Measurements from ENCODE around the gene GGTLC1. TPM values are rescaled to one million over a fixed set of nuclear protein-coding genes. Genes with fewer than 3 reads are reported as not detected.
"Not testable (repeated sequence)": the region's sequence is repeated elsewhere in the genome, so short reads cannot be mapped to it uniquely, and the experiment has no call there.

The GGTLC1 gene
- total and polyA plus RNA-seq, 2 experiments from 2014 or later = not detected

- Mint-ChIP-seq H3K4me3 (no peak overlapping the region), H3K36me3 (ENCODE audit: low read depth) (no peaks in the 10 kb centered on the region)
- H3K4me3 ChIP-seq = no peak overlapping the region
These were observed 7.5 kb upstream of the GGTLC1 start for GRCh38 chr20:23995905-23996666.

GRCh38 chr20:23995291-23995690 lies 6.7 kb upstream of the GGTLC1 start:
- H3K36me3 ChIP-seq (ENCODE audit: insufficient read depth); ATAC-seq; H3K4me2 ChIP-seq; H2AFZ ChIP-seq; H3K27me3 Mint-ChIP-seq (ENCODE audit: insufficient read depth, low read depth, poor library complexity); H3K4me1 ChIP-seq (ENCODE audit: insufficient read depth); H3K4me3 Mint-ChIP-seq; H3K4me1 Mint-ChIP-seq; H3K36me3 Mint-ChIP-seq (ENCODE audit: low read depth); H3K4me3 ChIP-seq; H4K20me1 ChIP-seq (replicated peaks; ENCODE audit: insufficient read depth); H3K79me2 ChIP-seq (replicated peaks; ENCODE audit: insufficient read depth); H3F3A ChIP-seq (replicated peaks; ENCODE audit: low read depth); H3K27ac Mint-ChIP-seq; H3K27ac ChIP-seq (ENCODE audit: low read depth); H3K9me3 Mint-ChIP-seq; H3K27me3 ChIP-seq (ENCODE audit: insufficient read depth); DNase-seq (ENCODE audit: low spot score); H3K9me2 ChIP-seq (ENCODE audit: insufficient read depth): not testable (repeated sequence)

More at GRCh38 chr20:23995905-23996666, 7.5 kb upstream of the GGTLC1 start:
- no peak for ATAC-seq
- H3K27me3 Mint-ChIP-seq (ENCODE audit: insufficient read depth, low read depth, poor library complexity) = peaks cover 2% of the 10 kb centered on the region
- H3K27ac Mint-ChIP-seq = no peak overlapping the region
- Histone ChIP-seq H2AFZ (no peak overlapping the region), H3K4me1 (ENCODE audit: insufficient read depth) (no peaks in the 10 kb centered on the region), H3K9me2 (ENCODE audit: insufficient read depth) (no peaks in the 10 kb centered on the region), H3K79me2 (replicated peaks; ENCODE audit: insufficient read depth) (no peaks in the 10 kb centered on the region), H3K27ac (ENCODE audit: low read depth) (no peak overlapping the region), H3K36me3 (ENCODE audit: insufficient read depth) (no peaks in the 10 kb centered on the region), H4K20me1 (replicated peaks; ENCODE audit: insufficient read depth) (no peaks in the 10 kb centered on the region; the same call in 1 of the 2 replicates), H3K4me2 (no peak overlapping the region), H3F3A (replicated peaks; ENCODE audit: low read depth) (no peaks in the 10 kb centered on the region), H3K27me3 (ENCODE audit: insufficient read depth) (no peaks in the 10 kb centered on the region)
- TF ChIP-seq CTCF (conservative IDR thresholded peaks at IDR 0.05; ENCODE audit: low read depth in 2 of 2) (peak; percentile 70 to 71), NANOG (IDR thresholded peaks at IDR 0.05; ENCODE audit: borderline replicate concordance) (no peak)
- H3K4me1 Mint-ChIP-seq = no peaks in the 10 kb centered on the region; the same call in 2 of the 3 replicates
- peak; percentile 57 for DNase-seq (ENCODE audit: low spot score)
- H3K9me3 Mint-ChIP-seq = no peaks in the 10 kb centered on the region

GRCh38 chr20:23994001-23994633 lies 5.5 kb upstream of the GGTLC1 start:
- H3K27ac Mint-ChIP-seq; H4K20me1 ChIP-seq (replicated peaks; ENCODE audit: insufficient read depth); H3K4me3 ChIP-seq; H3K36me3 Mint-ChIP-seq (ENCODE audit: low read depth); H3K4me1 ChIP-seq (ENCODE audit: insufficient read depth); H3K36me3 ChIP-seq (ENCODE audit: insufficient read depth); DNase-seq (ENCODE audit: low spot score); H3K27ac ChIP-seq (ENCODE audit: low read depth); H3K27me3 Mint-ChIP-seq (ENCODE audit: insufficient read depth, low read depth, poor library complexity); H3K4me2 ChIP-seq; H3K4me3 Mint-ChIP-seq; H3K79me2 ChIP-seq (replicated peaks; ENCODE audit: insufficient read depth); ATAC-seq; H3K9me2 ChIP-seq (ENCODE audit: insufficient read depth); H3K4me1 Mint-ChIP-seq; H3K9me3 Mint-ChIP-seq; H2AFZ ChIP-seq; H3K27me3 ChIP-seq (ENCODE audit: insufficient read depth); H3F3A ChIP-seq (replicated peaks; ENCODE audit: low read depth): not testable (repeated sequence)

GRCh38 chr20:23993440-23993839 lies 4.9 kb upstream of the GGTLC1 start:
- H3K4me2 ChIP-seq; H3K27me3 Mint-ChIP-seq (ENCODE audit: insufficient read depth, low read depth, poor library complexity); H2AFZ ChIP-seq; H3K27ac ChIP-seq (ENCODE audit: low read depth); H4K20me1 ChIP-seq (replicated peaks; ENCODE audit: insufficient read depth); H3K79me2 ChIP-seq (replicated peaks; ENCODE audit: insufficient read depth); H3K27ac Mint-ChIP-seq; H3K9me2 ChIP-seq (ENCODE audit: insufficient read depth); H3K36me3 Mint-ChIP-seq (ENCODE audit: low read depth); H3K4me1 Mint-ChIP-seq; H3K9me3 Mint-ChIP-seq; H3K27me3 ChIP-seq (ENCODE audit: insufficient read depth); H3K4me3 Mint-ChIP-seq; H3K4me1 ChIP-seq (ENCODE audit: insufficient read depth); DNase-seq (ENCODE audit: low spot score); H3K36me3 ChIP-seq (ENCODE audit: insufficient read depth); H3K4me3 ChIP-seq; H3F3A ChIP-seq (replicated peaks; ENCODE audit: low read depth); ATAC-seq: not testable (repeated sequence)

GRCh38 chr20:23990296-23990695 lies 1.7 kb upstream of the GGTLC1 start:
- not testable (repeated sequence) for H3K27me3 ChIP-seq (ENCODE audit: insufficient read depth); H3K4me3 Mint-ChIP-seq; H3K9me2 ChIP-seq (ENCODE audit: insufficient read depth); H3K27me3 Mint-ChIP-seq (ENCODE audit: insufficient read depth, low read depth, poor library complexity); H3K79me2 ChIP-seq (replicated peaks; ENCODE audit: insufficient read depth); H3K9me3 Mint-ChIP-seq; H3K36me3 ChIP-seq (ENCODE audit: insufficient read depth); H3K4me1 ChIP-seq (ENCODE audit: insufficient read depth); H3K27ac ChIP-seq (ENCODE audit: low read depth); H3K4me1 Mint-ChIP-seq; H3F3A ChIP-seq (replicated peaks; ENCODE audit: low read depth); H2AFZ ChIP-seq; H3K27ac Mint-ChIP-seq; H3K4me3 ChIP-seq; H3K4me2 ChIP-seq; H4K20me1 ChIP-seq (replicated peaks; ENCODE audit: insufficient read depth); DNase-seq (ENCODE audit: low spot score); H3K36me3 Mint-ChIP-seq (ENCODE audit: low read depth); ATAC-seq

- H3K27me3 Mint-ChIP-seq (ENCODE audit: insufficient read depth, low read depth, poor library complexity); H4K20me1 ChIP-seq (replicated peaks; ENCODE audit: insufficient read depth); H3K4me2 ChIP-seq; H3K4me1 Mint-ChIP-seq; ATAC-seq; H3K4me1 ChIP-seq (ENCODE audit: insufficient read depth); DNase-seq (ENCODE audit: low spot score); H3K9me3 Mint-ChIP-seq; H3K4me3 Mint-ChIP-seq; H3K9me2 ChIP-seq (ENCODE audit: insufficient read depth); H3K27ac Mint-ChIP-seq; H3K36me3 Mint-ChIP-seq (ENCODE audit: low read depth); H3K27ac ChIP-seq (ENCODE audit: low read depth); H3K79me2 ChIP-seq (replicated peaks; ENCODE audit: insufficient read depth); H3F3A ChIP-seq (replicated peaks; ENCODE audit: low read depth); H2AFZ ChIP-seq; H3K4me3 ChIP-seq; H3K27me3 ChIP-seq (ENCODE audit: insufficient read depth); H3K36me3 ChIP-seq (ENCODE audit: insufficient read depth): not testable (repeated sequence)
These were observed 387 bp upstream of the GGTLC1 start for GRCh38 chr20:23988966-23989365.
